Lower leg skin (tissue), 4 donors: Measurements from ENCODE around the gene PSAPL1. TPM values are rescaled to one million over a fixed set of nuclear protein-coding genes. Genes with fewer than 3 reads are reported as not detected.
A peak's percentile ranks its signal among the peaks of the same experiment; 100 is the strongest.

ENCODE experiments used
- DNase-seq, 2 donors: peaks; one replicate each; pipeline ENCODE4 v3.0.0-alpha.2; 2019; ENCODE audit warnings: low spot score in 2 of 2
- H3K4me3 ChIP-seq: fragments of 200-600 bp; sonication (generic); 2 replicates; pipeline ENCODE4 v1.5.1; 2017; ENCODE audit warnings: mild to moderate bottlenecking, low read depth; ENCODE audit not compliant: poor library complexity, severe bottlenecking
- POLR2A ChIP-seq, 2 donors: fragments of 450-650 bp; IDR thresholded peaks; one replicate each; pipeline ENCODE4 v1.6.1; 2016 to 2017; ENCODE audit warnings: antibody characterized with exemption in 2 of 2, mild to moderate bottlenecking in 1 of 2, moderate library complexity in 1 of 2
- WGBS, 2 donors: methylation state at CpG; one replicate each; pipeline ENCODE4 v1.1.5; 2018; 5-methylcytosine and 5-hydroxymethylcytosine counted together
- intact Hi-C: fragments of 100-400 bp; cut with DNase I; formaldehyde crosslinking; loops from one replicate; pipeline ENCODE4 v1.15.0; 2023; ENCODE audit warnings: low total_unique reads
- total RNA-seq, 4 donors: library from RNA; depleted of rRNA; stranded (reverse); fragments of >200 nt; gene quantifications; one replicate each; pipeline ENCODE4 v1.1.0, GENCODE V29; 2016
- TF ChIP-seq, protein P1 (sequence below), 3 donors: fragments of 450-650 bp; IDR thresholded peaks; one replicate each; pipeline ENCODE4 v1.5.1; 2016; ENCODE audit warnings: antibody characterized with exemption in 3 of 3, mild to moderate bottlenecking in 3 of 3, moderate library complexity in 2 of 3

Gene PSAPL1
- total RNA-seq, 4 donors from 2014 or later: 142 to 570 (median 249) TPM

DNA sequence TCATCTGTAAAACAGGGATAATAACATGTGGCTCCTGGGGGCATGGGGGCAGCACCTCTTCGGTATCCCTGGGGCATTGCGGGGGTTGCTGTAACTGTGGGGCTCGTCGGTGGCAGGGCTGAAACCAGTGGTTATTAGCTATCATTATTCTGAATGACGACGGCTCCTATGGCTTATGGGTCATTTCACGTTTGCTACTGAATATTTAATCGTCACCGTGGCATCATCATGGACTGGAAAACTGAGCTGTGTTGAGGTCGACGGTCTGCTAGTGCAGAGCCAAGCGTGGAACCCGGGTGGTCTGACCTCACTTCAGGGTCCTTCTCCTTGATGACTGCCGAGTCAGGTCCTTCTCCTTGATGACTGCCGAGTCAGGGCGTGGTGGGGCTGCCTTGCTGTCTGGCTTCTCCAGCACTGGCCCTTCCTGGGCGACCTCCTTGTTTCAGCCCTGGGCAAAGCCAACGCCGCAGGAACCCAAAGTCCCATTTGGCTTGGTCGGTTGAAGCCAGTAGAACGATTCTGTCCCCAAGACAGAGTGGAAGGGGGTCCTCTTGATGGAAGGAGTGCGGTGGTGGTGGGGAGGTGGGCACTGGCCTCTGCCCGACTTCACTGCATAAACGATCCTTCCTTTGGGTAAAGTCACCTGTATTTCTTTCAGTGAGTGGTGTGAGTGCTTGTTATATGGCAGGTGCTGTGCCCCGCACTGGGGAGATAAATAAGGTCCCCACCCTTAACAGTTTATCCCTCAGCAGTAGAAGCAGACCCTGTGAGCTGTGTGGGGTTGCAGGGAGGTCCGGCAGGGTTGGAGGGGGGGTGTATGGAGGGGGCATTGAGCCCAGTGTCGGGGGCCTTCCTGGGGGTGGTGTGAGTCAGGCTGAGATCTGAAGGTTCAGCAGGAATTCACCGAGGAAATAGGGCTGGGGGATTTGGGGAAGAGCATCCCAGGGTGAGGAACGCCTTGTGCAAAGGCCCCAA is 40.8 kb downstream of the PSAPL1 start:
- peak in 1 of 2 donors; percentile 75 for DNase-seq
- TF ChIP-seq, protein P1, sequence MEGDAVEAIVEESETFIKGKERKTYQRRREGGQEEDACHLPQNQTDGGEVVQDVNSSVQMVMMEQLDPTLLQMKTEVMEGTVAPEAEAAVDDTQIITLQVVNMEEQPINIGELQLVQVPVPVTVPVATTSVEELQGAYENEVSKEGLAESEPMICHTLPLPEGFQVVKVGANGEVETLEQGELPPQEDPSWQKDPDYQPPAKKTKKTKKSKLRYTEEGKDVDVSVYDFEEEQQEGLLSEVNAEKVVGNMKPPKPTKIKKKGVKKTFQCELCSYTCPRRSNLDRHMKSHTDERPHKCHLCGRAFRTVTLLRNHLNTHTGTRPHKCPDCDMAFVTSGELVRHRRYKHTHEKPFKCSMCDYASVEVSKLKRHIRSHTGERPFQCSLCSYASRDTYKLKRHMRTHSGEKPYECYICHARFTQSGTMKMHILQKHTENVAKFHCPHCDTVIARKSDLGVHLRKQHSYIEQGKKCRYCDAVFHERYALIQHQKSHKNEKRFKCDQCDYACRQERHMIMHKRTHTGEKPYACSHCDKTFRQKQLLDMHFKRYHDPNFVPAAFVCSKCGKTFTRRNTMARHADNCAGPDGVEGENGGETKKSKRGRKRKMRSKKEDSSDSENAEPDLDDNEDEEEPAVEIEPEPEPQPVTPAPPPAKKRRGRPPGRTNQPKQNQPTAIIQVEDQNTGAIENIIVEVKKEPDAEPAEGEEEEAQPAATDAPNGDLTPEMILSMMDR (IDR thresholded peaks at IDR 0.05): no peak
- no peak for TF ChIP-seq POLR2A (IDR thresholded peaks at IDR 0.05)
- no peak overlapping the region for H3K4me3 ChIP-seq
- 78 to 83% methylated on average over 29 of the region's 29 CpGs for WGBS, 2 donors
- intact Hi-C loops: no loop called here

- no peak for TF ChIP-seq POLR2A (IDR thresholded peaks at IDR 0.05)
- TF ChIP-seq, protein P1 (IDR thresholded peaks at IDR 0.05): no peak
- H3K4me3 ChIP-seq: no peak overlapping the region
- intact Hi-C loops: no loop called here
- 67 to 69% methylated on average over 29 of the region's 32 CpGs for WGBS, 2 donors
- no peak for DNase-seq
Measured at GRCh38 chr4:7392438-7393421, 42.0 kb downstream of the PSAPL1 start.

DNA sequence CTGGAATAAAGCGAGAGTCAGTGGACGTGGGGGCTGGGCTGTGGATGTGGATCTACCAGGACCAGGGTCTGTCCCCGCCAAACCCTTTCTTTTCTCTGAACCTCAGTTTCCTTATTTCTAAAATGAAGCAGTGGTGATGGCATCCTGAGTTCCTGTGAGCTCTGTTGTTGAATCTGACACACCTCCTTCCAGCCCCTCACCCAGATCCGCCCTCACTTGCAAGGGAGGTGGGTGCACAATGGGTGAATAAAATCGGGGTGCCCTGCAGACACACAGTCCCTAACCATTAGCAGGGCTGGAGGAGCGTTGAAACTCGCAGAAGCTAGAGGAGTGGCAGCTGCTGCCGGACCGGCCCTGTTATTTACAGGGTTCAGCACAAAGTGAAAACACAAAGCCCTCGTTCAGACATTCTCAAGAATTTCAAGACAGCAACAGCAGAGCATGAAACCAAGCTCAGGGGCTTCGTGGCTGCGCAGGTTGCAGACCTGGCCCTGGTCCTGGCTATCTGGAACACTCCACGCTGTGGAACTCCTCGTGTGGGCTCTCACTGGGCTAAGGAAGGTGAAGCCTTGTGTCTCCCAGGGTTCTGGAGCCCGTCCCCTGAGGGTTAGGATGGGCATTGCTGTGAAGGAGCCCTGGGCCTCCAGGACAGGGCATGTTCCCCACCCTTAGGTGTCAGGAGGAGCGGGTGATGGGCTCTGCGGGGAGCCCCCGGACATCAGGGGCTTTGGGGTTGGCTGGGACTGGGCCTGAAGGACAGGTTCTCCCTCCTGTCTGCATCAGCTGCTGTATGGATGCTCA is 42.9 kb downstream of the PSAPL1 start:
- WGBS, 2 donors: 79 to 82% methylated on average over 18 of the region's 18 CpGs

GRCh38 chr4:7390906-7391636 is 43.7 kb downstream of the PSAPL1 start:
- TF ChIP-seq, protein P1 (IDR thresholded peaks at IDR 0.05): no peak
- TF ChIP-seq POLR2A (IDR thresholded peaks at IDR 0.05): no peak
- WGBS, 2 donors: 83 to 88% methylated on average over 18 of the region's 18 CpGs
- DNase-seq: peak in 1 of 2 donors; percentile 75
- H3K4me3 ChIP-seq: no peak overlapping the region
- intact Hi-C loops: no loop called here

More for the DNA sequence above, 42.9 kb downstream of the PSAPL1 start:
- intact Hi-C loops: no loop called here
- peak in 1 of 2 donors; percentile 72 for DNase-seq
- no peak overlapping the region for H3K4me3 ChIP-seq
- TF ChIP-seq, protein P1 (IDR thresholded peaks at IDR 0.05): no peak
- no peak for TF ChIP-seq POLR2A (IDR thresholded peaks at IDR 0.05)
